Measurements from ENCODE around the gene SLC12A7. TPM values are rescaled to one million over a fixed set of nuclear protein-coding genes. Genes with fewer than 3 reads are reported as not detected.
A peak's percentile ranks its signal among the peaks of the same experiment; 100 is the strongest.

SLC12A7 gene
- total RNA-seq, 2 donors from 2014 or later = 58.9 to 61.6 TPM

DNA sequence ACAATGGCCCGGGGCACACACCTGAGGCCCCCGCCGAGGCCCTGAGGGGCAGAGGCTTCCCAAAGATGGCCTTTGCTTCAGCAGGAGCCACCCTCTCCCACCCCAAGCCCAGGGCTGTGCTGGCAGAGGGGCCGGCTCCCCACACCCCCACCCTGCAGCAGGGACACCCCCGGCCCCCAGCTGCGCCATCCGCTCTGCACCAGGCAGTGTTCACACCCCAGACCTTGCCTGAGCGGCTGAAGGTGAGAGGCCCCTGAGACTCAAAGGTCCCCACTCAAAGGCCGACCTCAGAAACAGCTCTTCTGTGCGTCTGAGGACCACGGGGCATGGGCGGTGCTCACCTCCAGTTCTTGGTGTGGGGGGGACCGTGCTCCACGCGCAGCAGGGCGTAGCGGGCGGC lies 37.6 kb downstream of the SLC12A7 start:
- no peaks in the 10 kb centered on the region for H3K9me3 ChIP-seq (ENCODE audit: control insufficient read depth, low read length)
- WGBS, 2 experiments (ENCODE audit: insufficient coverage in 1 of 2, insufficient read length in 1 of 2) = 95% methylated on average over 7 to 18 of the region's 18 CpGs
- H3K4me3 Mint-ChIP-seq = no peak overlapping the region
- H3K9ac ChIP-seq (ENCODE audit: extremely low read depth, low read length, poor library complexity, severe bottlenecking) = no peak overlapping the region
- H3K27ac ChIP-seq (ENCODE audit: low read depth, low read length) = peak overlapping the region; percentile 44
- TF ChIP-seq, protein P1, sequence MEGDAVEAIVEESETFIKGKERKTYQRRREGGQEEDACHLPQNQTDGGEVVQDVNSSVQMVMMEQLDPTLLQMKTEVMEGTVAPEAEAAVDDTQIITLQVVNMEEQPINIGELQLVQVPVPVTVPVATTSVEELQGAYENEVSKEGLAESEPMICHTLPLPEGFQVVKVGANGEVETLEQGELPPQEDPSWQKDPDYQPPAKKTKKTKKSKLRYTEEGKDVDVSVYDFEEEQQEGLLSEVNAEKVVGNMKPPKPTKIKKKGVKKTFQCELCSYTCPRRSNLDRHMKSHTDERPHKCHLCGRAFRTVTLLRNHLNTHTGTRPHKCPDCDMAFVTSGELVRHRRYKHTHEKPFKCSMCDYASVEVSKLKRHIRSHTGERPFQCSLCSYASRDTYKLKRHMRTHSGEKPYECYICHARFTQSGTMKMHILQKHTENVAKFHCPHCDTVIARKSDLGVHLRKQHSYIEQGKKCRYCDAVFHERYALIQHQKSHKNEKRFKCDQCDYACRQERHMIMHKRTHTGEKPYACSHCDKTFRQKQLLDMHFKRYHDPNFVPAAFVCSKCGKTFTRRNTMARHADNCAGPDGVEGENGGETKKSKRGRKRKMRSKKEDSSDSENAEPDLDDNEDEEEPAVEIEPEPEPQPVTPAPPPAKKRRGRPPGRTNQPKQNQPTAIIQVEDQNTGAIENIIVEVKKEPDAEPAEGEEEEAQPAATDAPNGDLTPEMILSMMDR (conservative IDR thresholded peaks at IDR 0.05) = no peak
- no peaks in the 10 kb centered on the region for H3K27me3 ChIP-seq (ENCODE audit: control insufficient read depth, insufficient read depth, low read length, poor library complexity, severe bottlenecking)
- H3K4me3 ChIP-seq (ENCODE audit: low read length) = no peak overlapping the region
- H3K27me3 Mint-ChIP-seq (ENCODE audit: insufficient read depth) = no peaks in the 10 kb centered on the region
- no peaks in the 10 kb centered on the region for H3K9me3 Mint-ChIP-seq
- H3K4me1 ChIP-seq (ENCODE audit: control insufficient read depth, insufficient read depth, low read length) = no peaks in the 10 kb centered on the region
- H3K36me3 Mint-ChIP-seq (ENCODE audit: low read depth) = peaks cover 13% of the 10 kb centered on the region
- no peaks in the 10 kb centered on the region for H3K36me3 ChIP-seq (ENCODE audit: control insufficient read depth, insufficient read depth, low read length)
- H3K4me1 Mint-ChIP-seq = no peaks in the 10 kb centered on the region
- H3K27ac Mint-ChIP-seq = no peak overlapping the region
- no peak for DNase-seq

DNA sequence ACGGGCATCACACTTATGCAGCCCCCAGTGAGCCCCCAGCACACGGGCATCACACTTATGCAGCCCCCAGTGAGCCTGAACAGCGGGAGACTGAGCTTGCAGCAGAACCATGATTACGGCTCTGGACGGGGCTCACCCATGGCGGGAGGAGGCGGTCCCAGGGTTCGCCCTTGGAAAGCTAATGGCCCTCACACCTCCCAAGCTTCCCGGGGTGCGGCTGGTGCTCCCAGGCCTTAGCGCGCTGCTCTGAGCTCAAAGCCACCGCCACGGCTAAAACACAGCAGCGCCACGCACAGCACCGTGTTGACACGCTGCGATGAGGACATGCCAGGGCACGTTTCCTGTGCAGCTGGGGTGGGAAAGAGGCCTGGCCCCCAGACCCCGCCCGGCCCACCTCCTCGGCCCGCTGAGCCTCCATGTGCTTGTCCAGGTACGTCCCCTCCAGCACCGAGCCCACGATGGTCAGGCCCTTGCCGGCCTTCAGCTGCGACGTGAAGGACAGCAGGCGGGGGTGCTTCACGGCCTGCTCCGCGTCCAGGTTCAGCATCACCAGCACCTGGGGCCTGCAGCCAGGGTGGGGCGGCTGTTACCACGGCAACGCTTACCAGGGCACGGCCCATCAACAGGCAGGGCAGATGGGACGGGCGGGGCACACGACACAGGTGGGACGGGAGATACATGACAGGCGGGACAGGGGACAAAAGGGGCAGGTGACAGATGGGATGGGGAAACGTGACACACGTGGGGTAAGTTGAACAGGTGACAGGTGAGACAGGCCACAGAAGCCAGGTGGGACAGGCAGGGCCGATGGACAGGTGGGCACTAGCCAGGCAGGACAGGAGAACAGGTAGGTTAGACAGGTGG lies 38.4 kb downstream of the SLC12A7 start:
- Histone ChIP-seq H3K36me3 (ENCODE audit: control insufficient read depth, insufficient read depth, low read length) (no peaks in the 10 kb centered on the region), H3K27ac (ENCODE audit: low read depth, low read length) (peak overlapping the region; percentile 38), H3K27me3 (ENCODE audit: control insufficient read depth, insufficient read depth, low read length, poor library complexity, severe bottlenecking) (no peaks in the 10 kb centered on the region), H3K4me1 (ENCODE audit: control insufficient read depth, insufficient read depth, low read length) (no peaks in the 10 kb centered on the region), H3K4me3 (ENCODE audit: low read length) (no peak overlapping the region), H3K9ac (ENCODE audit: extremely low read depth, low read length, poor library complexity, severe bottlenecking) (no peak overlapping the region), H3K9me3 (ENCODE audit: control insufficient read depth, low read length) (no peaks in the 10 kb centered on the region)
- Mint-ChIP-seq H3K27me3 (ENCODE audit: insufficient read depth) (no peaks in the 10 kb centered on the region), H3K27ac (peak overlapping the region; percentile 55), H3K4me3 (no peak overlapping the region), H3K36me3 (ENCODE audit: low read depth) (peaks cover 11% of the 10 kb centered on the region), H3K4me1 (no peaks in the 10 kb centered on the region), H3K9me3 (no peaks in the 10 kb centered on the region)
- peak; percentile 67 for DNase-seq
- TF ChIP-seq, protein P1 (conservative IDR thresholded peaks at IDR 0.05) = no peak
- 91 to 92% methylated on average over 41 to 46 of the region's 46 CpGs for WGBS, 2 experiments (ENCODE audit: insufficient coverage in 1 of 2, insufficient read length in 1 of 2)

DNA sequence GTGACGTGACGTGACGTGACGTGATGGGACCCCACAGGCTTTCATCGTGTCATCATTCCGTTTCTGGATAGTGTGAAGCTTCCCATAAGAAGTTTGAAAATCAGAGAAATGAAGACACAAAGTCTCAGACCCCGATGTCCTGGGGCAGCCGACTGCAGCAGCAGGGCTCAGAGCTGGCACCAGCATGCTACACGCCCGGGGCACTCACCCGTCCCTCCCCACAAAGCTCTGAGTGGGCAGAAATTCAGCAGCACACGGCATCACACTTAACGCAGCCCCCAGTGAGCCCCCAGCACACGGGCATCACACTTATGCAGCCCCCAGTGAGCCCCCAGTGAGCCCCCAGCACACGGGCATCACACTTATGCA lies 42.2 kb downstream of the SLC12A7 start:
- Histone ChIP-seq H3K27ac (ENCODE audit: low read depth, low read length) (no peak overlapping the region), H3K4me1 (ENCODE audit: control insufficient read depth, insufficient read depth, low read length) (no peaks in the 10 kb centered on the region), H3K36me3 (ENCODE audit: control insufficient read depth, insufficient read depth, low read length) (no peaks in the 10 kb centered on the region), H3K27me3 (ENCODE audit: control insufficient read depth, insufficient read depth, low read length, poor library complexity, severe bottlenecking) (no peaks in the 10 kb centered on the region), H3K9ac (ENCODE audit: extremely low read depth, low read length, poor library complexity, severe bottlenecking) (no peak overlapping the region), H3K9me3 (ENCODE audit: control insufficient read depth, low read length) (no peaks in the 10 kb centered on the region), H3K4me3 (ENCODE audit: low read length) (no peak overlapping the region)
- TF ChIP-seq, protein P1 (conservative IDR thresholded peaks at IDR 0.05) = no peak
- Mint-ChIP-seq H3K4me1 (no peaks in the 10 kb centered on the region), H3K9me3 (no peaks in the 10 kb centered on the region), H3K36me3 (ENCODE audit: low read depth) (peaks cover 17% of the 10 kb centered on the region), H3K4me3 (no peak overlapping the region), H3K27ac (no peak overlapping the region), H3K27me3 (ENCODE audit: insufficient read depth) (no peaks in the 10 kb centered on the region)
- 95 to 96% methylated on average over 8 to 12 of the region's 15 CpGs for WGBS, 2 experiments (ENCODE audit: insufficient coverage in 1 of 2, insufficient read length in 1 of 2)
- no peak for DNase-seq

Measured in endodermal cell (in vitro differentiated cells).